ENCODE results near the gene AGXT2.

AGXT2 gene

GRCh38 chr5:35047785-35048404 is at the start of gene AGXT2:
Gene AGXT2, minus strand, starts transcription at chr5:35047949. Its CDS starts 57 bp downstream, at chr5:35047892.
- no peak within 1 kb of the TSS for H3K27ac ChIP-seq
- no peak within 1 kb of the TSS for H3K9ac ChIP-seq
- H3K36me3 ChIP-seq: no peaks in the 10 kb centered on the region
- H3K27me3 ChIP-seq: no peaks in the 10 kb centered on the region
- H3K4me1 ChIP-seq: no peaks in the 10 kb centered on the region
- H4K20me1 ChIP-seq: no peaks in the 10 kb centered on the region
- no peak within 1 kb of the TSS for H3K4me3 ChIP-seq
- no peaks in the 10 kb centered on the region for H3K9me3 ChIP-seq
- no peak for TF ChIP-seq Cebpa-rat (IDR thresholded peaks at IDR 0.05)
- no peak within 1 kb of the TSS for H3K4me2 ChIP-seq

GRCh38 chr5:35096932-35097331 is 49.2 kb upstream of the AGXT2 start:
- no peak overlapping the region for H3K4me3 ChIP-seq
- H3K27me3 ChIP-seq: no peaks in the 10 kb centered on the region
- H4K20me1 ChIP-seq: no peaks in the 10 kb centered on the region
- peaks cover 7% of the 10 kb centered on the region; the same call in 1 of the 2 replicates for H3K4me1 ChIP-seq
- H3K9me3 ChIP-seq: no peaks in the 10 kb centered on the region
- no peak overlapping the region for H3K27ac ChIP-seq
- TF ChIP-seq Cebpa-rat (IDR thresholded peaks at IDR 0.05): no peak
- no peak overlapping the region for H3K4me2 ChIP-seq
- H3K36me3 ChIP-seq: no peaks in the 10 kb centered on the region
- H3K9ac ChIP-seq: no peak overlapping the region

DNA sequence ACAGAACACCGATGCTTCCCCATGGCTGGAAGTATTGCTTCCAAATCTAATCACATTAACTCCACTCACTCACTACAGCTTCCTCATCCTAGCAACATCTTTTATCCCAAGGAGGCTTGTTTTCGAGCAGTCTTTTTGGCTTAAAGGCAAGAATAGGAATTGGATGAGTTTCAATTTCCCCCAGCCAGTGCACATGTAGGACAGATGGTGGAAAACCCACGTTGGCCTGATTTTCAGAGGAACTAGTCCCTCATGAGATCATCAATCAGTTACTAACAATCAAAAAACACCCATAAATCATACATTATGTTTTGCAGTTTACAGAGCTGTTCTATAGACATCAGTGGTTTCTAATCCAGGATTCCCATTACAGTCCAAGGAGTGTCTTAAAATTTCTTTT is 48.5 kb upstream of the AGXT2 start:
- no peaks in the 10 kb centered on the region for H3K27me3 ChIP-seq
- TF ChIP-seq Cebpa-rat (IDR thresholded peaks at IDR 0.05): no peak

DNA sequence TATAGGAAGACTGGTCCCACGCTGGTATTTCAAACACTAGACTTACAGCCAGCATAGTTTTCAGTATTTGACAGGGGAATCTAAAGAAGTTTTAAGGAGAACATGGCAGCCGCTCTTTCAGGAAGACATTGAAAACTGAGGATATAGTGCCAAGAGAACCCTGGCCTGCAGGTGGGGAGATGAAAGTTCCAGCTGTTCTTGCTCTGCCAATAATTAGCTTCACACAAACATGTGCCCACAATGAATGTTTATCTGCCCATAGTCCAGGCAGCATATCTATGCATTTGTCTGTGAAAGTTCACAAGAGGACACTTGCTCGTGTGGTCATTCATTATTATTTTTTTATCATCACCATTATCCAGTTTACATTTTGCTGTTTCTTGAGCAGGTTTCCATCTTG is 47.6 kb upstream of the AGXT2 start:
- TF ChIP-seq Cebpa-rat (IDR thresholded peaks at IDR 0.05): no peak
- Histone ChIP-seq H3K27me3 (no peaks in the 10 kb centered on the region), H3K36me3 (no peaks in the 10 kb centered on the region), H3K9ac (no peak overlapping the region), H3K4me1 (peaks cover 7% of the 10 kb centered on the region; the same call in 1 of the 2 replicates), H3K9me3 (no peaks in the 10 kb centered on the region), H4K20me1 (no peaks in the 10 kb centered on the region), H3K4me2 (no peak overlapping the region), H3K4me3 (no peak overlapping the region), H3K27ac (no peak overlapping the region)

More for the DNA sequence above, 48.5 kb upstream of the AGXT2 start:
- H3K4me3 ChIP-seq: no peak overlapping the region
- no peaks in the 10 kb centered on the region for H3K36me3 ChIP-seq
- H4K20me1 ChIP-seq: no peaks in the 10 kb centered on the region
- H3K9me3 ChIP-seq: no peaks in the 10 kb centered on the region
- H3K4me1 ChIP-seq: peaks cover 7% of the 10 kb centered on the region; the same call in 1 of the 2 replicates
- no peak overlapping the region for H3K9ac ChIP-seq
- no peak overlapping the region for H3K4me2 ChIP-seq
- no peak overlapping the region for H3K27ac ChIP-seq

GRCh38 chr5:35094948-35095347 is 47.2 kb upstream of the AGXT2 start:
- TF ChIP-seq Cebpa-rat (IDR thresholded peaks at IDR 0.05): no peak
- no peak overlapping the region for H3K4me2 ChIP-seq
- H3K9ac ChIP-seq: no peak overlapping the region
- no peak overlapping the region for H3K4me3 ChIP-seq
- peaks cover 7% of the 10 kb centered on the region; the same call in 1 of the 2 replicates for H3K4me1 ChIP-seq
- no peaks in the 10 kb centered on the region for H3K9me3 ChIP-seq
- H3K27me3 ChIP-seq: no peaks in the 10 kb centered on the region
- H3K27ac ChIP-seq: no peak overlapping the region
- no peaks in the 10 kb centered on the region for H3K36me3 ChIP-seq
- H4K20me1 ChIP-seq: no peaks in the 10 kb centered on the region

GRCh38 chr5:35092703-35093102 is 45.0 kb upstream of the AGXT2 start:
- no peak overlapping the region for H3K4me3 ChIP-seq
- no peaks in the 10 kb centered on the region for H4K20me1 ChIP-seq
- no peak for TF ChIP-seq Cebpa-rat (IDR thresholded peaks at IDR 0.05)
- no peak overlapping the region for H3K4me2 ChIP-seq
- H3K4me1 ChIP-seq: peaks cover 7% of the 10 kb centered on the region; the same call in 1 of the 2 replicates
- no peaks in the 10 kb centered on the region for H3K9me3 ChIP-seq
- no peak overlapping the region for H3K9ac ChIP-seq
- H3K27me3 ChIP-seq: no peaks in the 10 kb centered on the region
- H3K36me3 ChIP-seq: no peaks in the 10 kb centered on the region
- H3K27ac ChIP-seq: no peak overlapping the region

GRCh38 chr5:35091704-35092103 is 44.0 kb upstream of the AGXT2 start:
- peaks cover 7% of the 10 kb centered on the region; the same call in 1 of the 2 replicates for H3K4me1 ChIP-seq
- H3K9ac ChIP-seq: no peak overlapping the region
- TF ChIP-seq Cebpa-rat (IDR thresholded peaks at IDR 0.05): no peak
- H3K27me3 ChIP-seq: no peaks in the 10 kb centered on the region
- no peaks in the 10 kb centered on the region for H4K20me1 ChIP-seq
- H3K36me3 ChIP-seq: no peaks in the 10 kb centered on the region
- no peak overlapping the region for H3K4me3 ChIP-seq
- H3K4me2 ChIP-seq: no peak overlapping the region
- H3K9me3 ChIP-seq: no peaks in the 10 kb centered on the region
- no peak overlapping the region for H3K27ac ChIP-seq

GRCh38 chr5:35089334-35090314 is 41.9 kb upstream of the AGXT2 start:
- no peak for TF ChIP-seq Cebpa-rat (IDR thresholded peaks at IDR 0.05)
- H3K9ac ChIP-seq: no peak overlapping the region
- no peak overlapping the region for H3K4me3 ChIP-seq
- no peaks in the 10 kb centered on the region for H3K9me3 ChIP-seq
- H3K4me1 ChIP-seq: peaks cover 7% of the 10 kb centered on the region; the same call in 1 of the 2 replicates
- H3K36me3 ChIP-seq: no peaks in the 10 kb centered on the region
- H3K4me2 ChIP-seq: no peak overlapping the region
- H3K27ac ChIP-seq: no peak overlapping the region
- H4K20me1 ChIP-seq: no peaks in the 10 kb centered on the region
- no peaks in the 10 kb centered on the region for H3K27me3 ChIP-seq

GRCh38 chr5:35087991-35088390 is 40.2 kb upstream of the AGXT2 start:
- no peaks in the 10 kb centered on the region for H4K20me1 ChIP-seq
- H3K4me3 ChIP-seq: no peak overlapping the region
- H3K4me1 ChIP-seq: peaks cover 5% of the 10 kb centered on the region; the same call in 1 of the 2 replicates
- H3K9me3 ChIP-seq: no peaks in the 10 kb centered on the region
- H3K4me2 ChIP-seq: no peak overlapping the region
- H3K27me3 ChIP-seq: no peaks in the 10 kb centered on the region
- no peak overlapping the region for H3K27ac ChIP-seq
- TF ChIP-seq Cebpa-rat (IDR thresholded peaks at IDR 0.05): no peak
- H3K9ac ChIP-seq: no peak overlapping the region
- no peaks in the 10 kb centered on the region for H3K36me3 ChIP-seq

DNA sequence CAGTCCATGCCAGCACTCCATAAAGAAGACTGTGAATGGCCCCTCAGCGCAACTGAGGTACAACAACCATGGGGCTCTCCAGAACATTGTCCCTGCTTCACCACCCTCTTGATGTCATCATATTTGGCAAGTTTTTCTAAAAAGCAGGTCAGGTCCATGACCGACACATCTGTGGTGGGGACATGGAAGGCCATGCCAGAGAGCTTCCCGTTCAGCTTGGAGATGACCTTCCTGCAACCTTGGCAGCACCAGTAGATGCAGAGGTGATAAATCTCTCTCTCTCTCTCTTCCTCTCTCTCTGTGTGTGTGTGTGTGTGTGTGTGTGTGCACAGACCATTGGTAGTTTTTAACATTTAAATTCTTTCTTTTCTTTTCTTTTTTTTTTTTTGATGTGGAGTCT is 35.4 kb upstream of the AGXT2 start:
- H4K20me1 ChIP-seq: no peaks in the 10 kb centered on the region
- H3K36me3 ChIP-seq: no peaks in the 10 kb centered on the region
- H3K4me3 ChIP-seq: no peak overlapping the region
- no peaks in the 10 kb centered on the region; the same call in 1 of the 2 replicates for H3K9me3 ChIP-seq
- no peak overlapping the region for H3K4me2 ChIP-seq
- no peak overlapping the region for H3K27ac ChIP-seq
- no peak overlapping the region for H3K9ac ChIP-seq
- no peaks in the 10 kb centered on the region for H3K4me1 ChIP-seq
- no peaks in the 10 kb centered on the region for H3K27me3 ChIP-seq
- no peak for TF ChIP-seq Cebpa-rat (IDR thresholded peaks at IDR 0.05)
